Measurements from ENCODE around the gene ZBTB47. TPM values are rescaled to one million over a fixed set of nuclear protein-coding genes. Genes with fewer than 3 reads are reported as not detected.

ZBTB47 gene
- total and polyA plus RNA-seq, 10 of the 15 experiments (the other 5 are each of a cell fraction or from before 2014, with no cell fraction given), result 0.04 to 3.4 (median 1.0) TPM; not detected in 1

GRCh38 chr3:42685363-42685881, 31.9 kb downstream of the ZBTB47 start, which contains the start of gene KLHL40:
KLHL40 (plus strand) TSS chr3:42685537; CDS start chr3:42685619, 82 bp downstream.
- no peak for ATAC-seq
- RAD21 ChIA-PET (ENCODE audit: unreplicated experiment), result no interaction called here
- TF ChIP-seq USF1 (IDR thresholded peaks at IDR 0.05; ENCODE audit: borderline replicate concordance, extremely low read length, insufficient read depth, low read depth, low read length), result no peak
- TF ChIP-seq CBX5 (IDR thresholded peaks at IDR 0.05; ENCODE audit: low read depth), result no peak
- no peak for TF ChIP-seq ETV6 (conservative IDR thresholded peaks at IDR 0.05 in 1 of 2, IDR thresholded peaks at IDR 0.05 in 1 of 2; ENCODE audit: borderline replicate concordance in 1 of 2, low read depth in 1 of 2)
- no peak for TF ChIP-seq HDAC6 (IDR thresholded peaks at IDR 0.05; ENCODE audit: unreplicated experiment)
- no peak for TF ChIP-seq IRF5 (IDR thresholded peaks at IDR 0.05; ENCODE audit: borderline replicate concordance)
- TF ChIP-seq SREBF2 (IDR thresholded peaks at IDR 0.05; ENCODE audit: low read length), result no peak
- no peak for TF ChIP-seq PKNOX1 (IDR thresholded peaks at IDR 0.05)
- no peak for TF ChIP-seq RELB (IDR thresholded peaks at IDR 0.05; ENCODE audit: low read depth)
- no peak for TF ChIP-seq ZNF687 (IDR thresholded peaks at IDR 0.05)
- no peak for TF ChIP-seq MAX (IDR thresholded peaks at IDR 0.05; ENCODE audit: low read depth, low read length)
- TF ChIP-seq MLLT1 (IDR thresholded peaks at IDR 0.05), result no peak
- no peak for TF ChIP-seq ESRRA (IDR thresholded peaks at IDR 0.05; ENCODE audit: low read length)

More at GRCh38 chr3:42685363-42685881, 31.9 kb downstream of the ZBTB47 start, which contains the start of gene KLHL40:
- Histone ChIP-seq H3K4me2 (ENCODE audit: control insufficient read depth, insufficient read depth) (no peak within 1 kb of the TSS), H3K9ac (ENCODE audit: control insufficient read depth, insufficient read depth, low read length) (no peak within 1 kb of the TSS), H3K9me3 (replicated peaks; ENCODE audit: control insufficient read depth, insufficient read depth, low read length) (no peaks in the 10 kb centered on the region), H3K36me3 (ENCODE audit: control insufficient read depth in 2 of 2, insufficient read depth in 2 of 2, low read length in 1 of 2) (no peaks in the 10 kb centered on the region), H3K27me3 (replicated peaks in 1 of 2; ENCODE audit: control insufficient read depth in 2 of 2, insufficient read depth in 2 of 2, low read length in 1 of 2) (no peaks in the 10 kb centered on the region), H3K4me3 (no peak within 1 kb of the TSS), H3K27ac (ENCODE audit: control insufficient read depth, insufficient read depth) (no peak within 1 kb of the TSS), H4K20me1 (ENCODE audit: control insufficient read depth, insufficient read depth) (no peaks in the 10 kb centered on the region), H2AFZ (ENCODE audit: control insufficient read depth, low read depth, low read length) (no peak within 1 kb of the TSS), H3K79me2 (ENCODE audit: control insufficient read depth, insufficient read depth, low read length) (no peaks in the 10 kb centered on the region), H3K4me1 (ENCODE audit: control insufficient read depth, insufficient read depth, low read length) (no peaks in the 10 kb centered on the region)
- in situ Hi-C loops (cut with MboI), result no loop called here
- CTCF ChIA-PET, result no interaction called here
- POLR2A ChIA-PET, result no interaction called here
- BruUV-seq (replicated peaks), result no TSS peak
- intact Hi-C loops (cut with micrococcal nuclease; ENCODE audit: unreplicated experiment), result no loop called here
- SMC1A ChIA-PET (ENCODE audit: uncharacterized antibody, unreplicated experiment), result no interaction called here
- no peak for FAIRE-seq
- WGBS (ENCODE audit: insufficient coverage, insufficient replicate concordance, low lambda C conversion rate, missing lambda C conversion rate), result 35% methylated on average over 34 of the region's 34 CpGs
- DNase-seq (ENCODE audit: low read depth, low spot score), result no peak

Measured in GM12878 (cell line).